Measurements from ENCODE around the gene MAGI1.

- TF ChIP-seq PATZ1 (CRISPR knock-in tag; IDR thresholded peaks at IDR 0.05; ENCODE audit: borderline replicate concordance), result no peak
- no peak for TF ChIP-seq SNAI2 (CRISPR knock-in tag; IDR thresholded peaks at IDR 0.05)
- no peak for TF ChIP-seq RARB (CRISPR knock-in tag; IDR thresholded peaks at IDR 0.05)
- no peak for TF ChIP-seq CSRNP3 (CRISPR knock-in tag; IDR thresholded peaks at IDR 0.05)
- no peak for TF ChIP-seq CREB5 (CRISPR knock-in tag; IDR thresholded peaks at IDR 0.05; ENCODE audit: low read depth)
- TF ChIP-seq TOX (CRISPR knock-in tag; IDR thresholded peaks at IDR 0.05; ENCODE audit: borderline replicate concordance), result no peak
- no peak for TF ChIP-seq ZNF8 (CRISPR knock-in tag; IDR thresholded peaks at IDR 0.05)
- TF ChIP-seq ZFP30 (CRISPR knock-in tag; IDR thresholded peaks at IDR 0.05), result no peak
- no peak for TF ChIP-seq ISL1 (CRISPR knock-in tag; IDR thresholded peaks at IDR 0.05)
Observed at GRCh38 chr3:65674226-65674625, 364.5 kb downstream of the MAGI1 start.
